ENCODE results near the gene TARP.

Gene TARP

GRCh38 chr7:38273286-38273995, at the start of gene TARP:
TARP (minus strand) TSS chr7:38273636.
- FAIRE-seq, result no peak

GRCh38 chr7:38323156-38323555, 49.7 kb upstream of the TARP start:
- FAIRE-seq, result no peak

GRCh38 chr7:38322461-38322860, 49.0 kb upstream of the TARP start:
- no peak for FAIRE-seq

GRCh38 chr7:38321967-38322366, 48.5 kb upstream of the TARP start:
- no peak for FAIRE-seq

GRCh38 chr7:38321515-38321944, 48.1 kb upstream of the TARP start:
- FAIRE-seq, result no peak

GRCh38 chr7:38321050-38321449, 47.6 kb upstream of the TARP start:
- no peak for FAIRE-seq

- FAIRE-seq, result no peak
Observed at GRCh38 chr7:38319873-38320272, 46.4 kb upstream of the TARP start.

GRCh38 chr7:38318803-38319416, 45.5 kb upstream of the TARP start:
- FAIRE-seq, result no peak

GRCh38 chr7:38318241-38318640, 44.8 kb upstream of the TARP start:
- FAIRE-seq, result no peak

GRCh38 chr7:38317515-38317914, 44.1 kb upstream of the TARP start:
- FAIRE-seq, result no peak

- no peak for FAIRE-seq
Observed at GRCh38 chr7:38316733-38317360, 43.4 kb upstream of the TARP start.

GRCh38 chr7:38315410-38315809, 42.0 kb upstream of the TARP start:
- no peak for FAIRE-seq

- FAIRE-seq, result no peak
Observed at GRCh38 chr7:38312821-38313220, 39.4 kb upstream of the TARP start.

- FAIRE-seq, result no peak
Observed at GRCh38 chr7:38311329-38311937, 38.0 kb upstream of the TARP start.

GRCh38 chr7:38310591-38311101, 37.2 kb upstream of the TARP start:
- FAIRE-seq, result no peak

- no peak for FAIRE-seq
Observed at GRCh38 chr7:38309555-38309954, 36.1 kb upstream of the TARP start.

- FAIRE-seq, result no peak
Observed at GRCh38 chr7:38308140-38308539, 34.7 kb upstream of the TARP start.

GRCh38 chr7:38307640-38308039, 34.2 kb upstream of the TARP start:
- FAIRE-seq, result no peak

GRCh38 chr7:38306914-38307313, 33.5 kb upstream of the TARP start:
- FAIRE-seq, result no peak

- no peak for FAIRE-seq
Observed at GRCh38 chr7:38306171-38306570, 32.7 kb upstream of the TARP start.

- FAIRE-seq, result no peak
Observed at GRCh38 chr7:38303866-38304265, 30.4 kb upstream of the TARP start.

- FAIRE-seq, result no peak
Observed at GRCh38 chr7:38300175-38300574, 26.7 kb upstream of the TARP start.

- FAIRE-seq, result no peak
Observed at GRCh38 chr7:38299275-38299931, 26.0 kb upstream of the TARP start.
